ENCODE results near the gene AGBL3. TPM values are rescaled to one million over a fixed set of nuclear protein-coding genes. Genes with fewer than 3 reads are reported as not detected.

AGBL3 gene
- total RNA-seq, 4 donors from 2014 or later: 0.29 to 12.5 (median 5.3) TPM

- TF ChIP-seq, protein P1, sequence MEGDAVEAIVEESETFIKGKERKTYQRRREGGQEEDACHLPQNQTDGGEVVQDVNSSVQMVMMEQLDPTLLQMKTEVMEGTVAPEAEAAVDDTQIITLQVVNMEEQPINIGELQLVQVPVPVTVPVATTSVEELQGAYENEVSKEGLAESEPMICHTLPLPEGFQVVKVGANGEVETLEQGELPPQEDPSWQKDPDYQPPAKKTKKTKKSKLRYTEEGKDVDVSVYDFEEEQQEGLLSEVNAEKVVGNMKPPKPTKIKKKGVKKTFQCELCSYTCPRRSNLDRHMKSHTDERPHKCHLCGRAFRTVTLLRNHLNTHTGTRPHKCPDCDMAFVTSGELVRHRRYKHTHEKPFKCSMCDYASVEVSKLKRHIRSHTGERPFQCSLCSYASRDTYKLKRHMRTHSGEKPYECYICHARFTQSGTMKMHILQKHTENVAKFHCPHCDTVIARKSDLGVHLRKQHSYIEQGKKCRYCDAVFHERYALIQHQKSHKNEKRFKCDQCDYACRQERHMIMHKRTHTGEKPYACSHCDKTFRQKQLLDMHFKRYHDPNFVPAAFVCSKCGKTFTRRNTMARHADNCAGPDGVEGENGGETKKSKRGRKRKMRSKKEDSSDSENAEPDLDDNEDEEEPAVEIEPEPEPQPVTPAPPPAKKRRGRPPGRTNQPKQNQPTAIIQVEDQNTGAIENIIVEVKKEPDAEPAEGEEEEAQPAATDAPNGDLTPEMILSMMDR (IDR thresholded peaks at IDR 0.05): no peak
- no peak for TF ChIP-seq POLR2A (IDR thresholded peaks at IDR 0.05)
- H3K27me3 ChIP-seq: no peaks in the 10 kb centered on the region
- intact Hi-C loops (cut with DNase I; ENCODE audit: low total_unique reads): no loop called here
Measured at GRCh38 chr7:135098391-135098790, 112.1 kb downstream of the AGBL3 start.

DNA sequence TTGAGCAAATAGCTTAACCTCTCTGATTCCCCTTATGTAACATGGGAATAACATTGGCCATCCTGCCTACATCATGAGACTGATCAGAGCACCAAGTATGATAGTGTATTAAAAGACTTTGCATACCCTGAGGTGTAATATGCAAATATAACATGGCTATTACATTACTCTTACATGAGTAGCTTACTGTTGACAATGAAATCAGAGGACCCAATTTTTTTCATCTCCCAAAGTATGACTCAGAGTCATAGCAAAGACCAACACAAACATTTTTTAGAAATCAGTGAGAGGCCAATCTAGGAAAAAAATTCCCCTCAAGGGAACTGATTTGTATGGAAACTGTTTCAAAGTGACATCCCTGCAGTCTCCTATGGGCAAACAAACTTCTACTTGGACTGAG, 114.5 kb downstream of the AGBL3 start:
- Histone ChIP-seq H3K4me3 (no peak overlapping the region), H3K27me3 (no peaks in the 10 kb centered on the region), H3K9me3 (no peaks in the 10 kb centered on the region), H3K27ac (no peak overlapping the region), H3K4me1 (no peaks in the 10 kb centered on the region), H3K36me3 (no peaks in the 10 kb centered on the region)
- no peak for DNase-seq
- intact Hi-C loops (cut with DNase I; ENCODE audit: low total_unique reads): no loop called here
- TF ChIP-seq POLR2A (IDR thresholded peaks at IDR 0.05): no peak
- TF ChIP-seq, protein P1 (IDR thresholded peaks at IDR 0.05): no peak

More at GRCh38 chr7:135098391-135098790, 112.1 kb downstream of the AGBL3 start:
- Histone ChIP-seq H3K27ac (no peak overlapping the region), H3K4me3 (no peak overlapping the region), H3K36me3 (no peaks in the 10 kb centered on the region), H3K4me1 (no peaks in the 10 kb centered on the region), H3K9me3 (no peaks in the 10 kb centered on the region)
- DNase-seq: no peak

- Histone ChIP-seq H3K36me3 (no peaks in the 10 kb centered on the region), H3K27ac (no peak overlapping the region), H3K27me3 (no peaks in the 10 kb centered on the region), H3K4me3 (no peak overlapping the region), H3K9me3 (no peaks in the 10 kb centered on the region), H3K4me1 (no peaks in the 10 kb centered on the region)
- intact Hi-C loops (cut with DNase I; ENCODE audit: low total_unique reads): no loop called here
- TF ChIP-seq, protein P1 (IDR thresholded peaks at IDR 0.05): no peak
- TF ChIP-seq POLR2A (IDR thresholded peaks at IDR 0.05): no peak
- DNase-seq: no peak
Measured at GRCh38 chr7:135102372-135102771, 116.1 kb downstream of the AGBL3 start.

DNA sequence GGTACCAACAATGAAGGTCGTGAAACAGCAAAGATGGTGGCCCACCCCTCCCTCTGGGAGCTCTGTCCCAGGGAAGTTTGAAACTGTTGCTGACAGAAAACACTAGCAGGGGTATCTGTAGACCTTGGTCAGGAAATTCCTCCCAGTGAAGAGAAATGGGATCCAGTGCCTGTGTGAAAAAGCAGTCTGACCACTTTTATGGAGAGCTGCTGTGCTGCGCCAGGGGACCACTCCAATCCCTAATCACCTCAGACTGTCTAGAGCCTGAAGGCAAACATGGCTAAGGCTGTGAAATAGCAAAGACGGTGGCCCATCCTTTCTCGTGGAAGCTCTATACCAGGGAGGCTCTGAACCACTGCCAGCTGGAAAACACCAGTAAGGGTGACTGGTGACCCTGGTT, 123.3 kb downstream of the AGBL3 start:
- Histone ChIP-seq H3K9me3 (no peaks in the 10 kb centered on the region), H3K27me3 (no peaks in the 10 kb centered on the region), H3K27ac (no peak overlapping the region), H3K36me3 (no peaks in the 10 kb centered on the region), H3K4me1 (no peaks in the 10 kb centered on the region), H3K4me3 (no peak overlapping the region)
- DNase-seq: no peak
- no peak for TF ChIP-seq POLR2A (IDR thresholded peaks at IDR 0.05)
- TF ChIP-seq, protein P1 (IDR thresholded peaks at IDR 0.05): no peak
- intact Hi-C loops (cut with DNase I; ENCODE audit: low total_unique reads): no loop called here

DNA sequence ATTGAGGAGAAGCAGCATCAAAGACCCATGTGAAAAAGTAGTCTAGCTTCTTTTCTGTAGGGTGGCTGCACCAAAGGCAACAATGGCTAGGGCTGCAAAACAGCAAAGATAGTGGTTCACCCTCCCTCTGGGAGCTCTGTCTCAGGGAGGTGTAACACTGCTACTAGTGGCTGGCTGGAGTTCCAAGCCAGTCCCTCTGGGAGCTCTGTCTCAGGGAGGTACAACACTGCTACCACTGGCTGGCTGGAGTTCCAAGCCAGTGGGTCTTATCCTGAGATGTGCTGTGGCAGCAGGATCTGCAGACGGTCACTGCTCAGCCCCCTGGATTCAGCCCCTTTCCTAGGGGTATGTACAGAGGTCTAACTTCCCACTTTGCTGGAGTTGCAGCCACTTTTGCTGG, 123.7 kb downstream of the AGBL3 start:
- H3K9me3 ChIP-seq: no peaks in the 10 kb centered on the region
- H3K4me1 ChIP-seq: no peaks in the 10 kb centered on the region
- no peak for TF ChIP-seq POLR2A (IDR thresholded peaks at IDR 0.05)
- TF ChIP-seq, protein P1 (IDR thresholded peaks at IDR 0.05): no peak
- DNase-seq: no peak
- intact Hi-C loops (cut with DNase I; ENCODE audit: low total_unique reads): no loop called here
- H3K27me3 ChIP-seq: no peaks in the 10 kb centered on the region
- no peaks in the 10 kb centered on the region for H3K36me3 ChIP-seq
- H3K27ac ChIP-seq: no peak overlapping the region
- H3K4me3 ChIP-seq: no peak overlapping the region

All from uterus (tissue), 4 donors.